ENCODE data around the gene LRSAM1.

DNA sequence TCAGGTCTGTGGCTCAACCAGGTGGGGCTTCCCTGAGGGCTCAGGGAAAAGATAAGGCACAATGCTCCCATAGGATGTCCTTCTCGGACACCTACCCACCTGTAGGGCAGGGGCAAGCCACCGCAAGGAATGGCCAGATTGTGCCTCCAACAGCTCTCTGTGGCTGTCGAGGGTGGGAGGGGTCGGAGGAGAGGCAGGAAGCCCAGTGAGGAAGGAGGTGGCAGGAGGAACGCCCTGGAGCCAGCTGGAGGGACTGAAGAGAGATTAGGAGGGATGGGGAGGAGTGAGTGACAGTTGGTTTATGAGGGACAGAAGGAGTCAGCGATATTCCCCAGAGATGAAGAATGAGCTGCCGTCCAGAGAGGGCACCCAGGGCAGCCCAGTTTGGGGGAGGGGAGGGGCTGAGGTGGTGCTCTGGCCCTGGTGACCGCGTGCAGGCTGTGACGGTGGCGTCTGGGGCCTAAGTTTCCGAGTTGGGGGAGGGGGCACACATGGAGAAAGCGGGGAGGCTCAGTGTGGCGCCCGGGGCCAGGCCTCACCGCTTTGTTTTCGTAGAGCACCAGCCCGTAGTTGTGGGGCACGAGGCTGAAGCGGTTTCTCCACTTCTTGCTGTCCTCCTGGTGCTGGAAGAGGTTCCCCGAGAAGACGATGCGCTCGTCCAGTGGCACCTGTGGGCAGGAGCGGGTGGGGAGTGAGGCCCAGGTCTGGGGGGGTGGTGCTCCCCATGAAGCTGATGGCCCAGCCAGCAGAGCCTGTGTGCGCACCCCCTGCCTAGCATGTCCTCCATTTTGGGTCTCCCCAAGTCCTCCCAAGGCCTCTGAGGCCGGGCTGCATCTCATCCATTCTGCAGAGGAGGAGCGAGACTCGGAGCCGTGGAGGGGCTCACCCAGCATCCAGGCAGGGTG lies 75.6 kb downstream of the LRSAM1 start:
- TF ChIP-seq POLR2A (IDR thresholded peaks at IDR 0.05) (no peak), POLR2AphosphoS5 (IDR thresholded peaks at IDR 0.05) (no peak)
- TF ChIP-seq, protein P1, sequence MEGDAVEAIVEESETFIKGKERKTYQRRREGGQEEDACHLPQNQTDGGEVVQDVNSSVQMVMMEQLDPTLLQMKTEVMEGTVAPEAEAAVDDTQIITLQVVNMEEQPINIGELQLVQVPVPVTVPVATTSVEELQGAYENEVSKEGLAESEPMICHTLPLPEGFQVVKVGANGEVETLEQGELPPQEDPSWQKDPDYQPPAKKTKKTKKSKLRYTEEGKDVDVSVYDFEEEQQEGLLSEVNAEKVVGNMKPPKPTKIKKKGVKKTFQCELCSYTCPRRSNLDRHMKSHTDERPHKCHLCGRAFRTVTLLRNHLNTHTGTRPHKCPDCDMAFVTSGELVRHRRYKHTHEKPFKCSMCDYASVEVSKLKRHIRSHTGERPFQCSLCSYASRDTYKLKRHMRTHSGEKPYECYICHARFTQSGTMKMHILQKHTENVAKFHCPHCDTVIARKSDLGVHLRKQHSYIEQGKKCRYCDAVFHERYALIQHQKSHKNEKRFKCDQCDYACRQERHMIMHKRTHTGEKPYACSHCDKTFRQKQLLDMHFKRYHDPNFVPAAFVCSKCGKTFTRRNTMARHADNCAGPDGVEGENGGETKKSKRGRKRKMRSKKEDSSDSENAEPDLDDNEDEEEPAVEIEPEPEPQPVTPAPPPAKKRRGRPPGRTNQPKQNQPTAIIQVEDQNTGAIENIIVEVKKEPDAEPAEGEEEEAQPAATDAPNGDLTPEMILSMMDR (IDR thresholded peaks at IDR 0.05): no peak

Measured in gastroesophageal sphincter (tissue), 3 donors.